Colonic mucosa (tissue), 4 donors: ENCODE measurements around the gene PLPP4. TPM values are rescaled to one million over a fixed set of nuclear protein-coding genes. Genes with fewer than 3 reads are reported as not detected.

Experiments
- DNase-seq: peaks from one replicate; pipeline ENCODE4 v3.0.0-alpha.2; 2020
- H3K27ac ChIP-seq: fragments of 200-600 bp; one replicate; pipeline ENCODE4 v1.8.0; 2021
- H3K27me3 ChIP-seq: fragments of 200-600 bp; one replicate; pipeline ENCODE4 v1.8.0; 2021
- H3K36me3 ChIP-seq: fragments of 200-600 bp; one replicate; pipeline ENCODE4 v1.8.0; 2021
- H3K4me1 ChIP-seq: fragments of 200-600 bp; one replicate; pipeline ENCODE4 v1.8.0; 2021; ENCODE audit warnings: mild to moderate bottlenecking
- H3K4me3 ChIP-seq: fragments of 200-600 bp; one replicate; pipeline ENCODE4 v1.8.0; 2021
- H3K9ac ChIP-seq, 2 donors: one replicate each; pipeline ENCODE4 v1.7.0; 2013; ENCODE audit warnings: control low read depth in 2 of 2, low read depth in 2 of 2, low read length in 2 of 2
- H3K9me3 ChIP-seq: fragments of 200-600 bp; one replicate; pipeline ENCODE4 v1.8.0; 2021
- intact Hi-C: fragments of 100-400 bp; cut with DNase I; formaldehyde crosslinking; loops from one replicate; pipeline ENCODE4 v1.14.1; 2022
- total RNA-seq, 2 donors: library from RNA; stranded (reverse); fragmentation: NEBNext Ultra II Directional in 1 of 2; extraction: Animal tissue kit (Norgen Biotek cat#: 25700) in 1 of 2; gene quantifications; one replicate each; pipeline ENCODE4 v1.2.1, GENCODE V29; 2021
- TF ChIP-seq, protein P1 (sequence below): fragments of 200-600 bp; IDR thresholded peaks from one replicate; pipeline ENCODE4 v1.8.0; 2022; ENCODE audit warnings: antibody characterized with exemption, mild to moderate bottlenecking
- donor health status: healthy.
- donor health status: DM: no; HTN: no; CAD: no.
- donor health status: DM: no; HTN: no; CAD: no.

The PLPP4 gene
- total RNA-seq, 2 donors from 2014 or later: 0.61 TPM; not detected in 1

DNA sequence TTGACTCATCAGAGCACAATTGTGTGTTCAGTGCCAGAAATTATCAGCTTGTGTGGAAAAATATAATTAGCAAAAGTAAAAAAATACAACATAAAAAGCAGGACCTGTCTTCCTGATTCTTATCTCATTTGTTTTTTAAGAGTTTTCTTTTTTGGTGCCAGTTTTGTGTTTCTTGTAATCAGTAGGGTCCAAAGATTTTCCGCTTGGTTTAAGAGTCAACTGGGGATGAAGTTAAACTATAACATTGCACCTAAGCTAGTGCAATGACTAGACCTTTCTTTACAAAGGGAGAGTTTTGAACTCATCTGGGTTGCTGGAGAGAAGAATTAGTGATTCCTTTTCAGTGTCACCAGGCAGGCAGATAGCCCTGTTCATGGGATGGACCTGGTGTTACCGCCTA lies 113.4 kb downstream of the PLPP4 start:
- Histone ChIP-seq H3K9me3 (no peaks in the 10 kb centered on the region), H3K27ac (no peak overlapping the region), H3K4me3 (no peak overlapping the region), H3K36me3 (no peaks in the 10 kb centered on the region), H3K9ac (no peak overlapping the region), H3K4me1 (no peaks in the 10 kb centered on the region), H3K27me3 (no peaks in the 10 kb centered on the region)
- TF ChIP-seq, protein P1, sequence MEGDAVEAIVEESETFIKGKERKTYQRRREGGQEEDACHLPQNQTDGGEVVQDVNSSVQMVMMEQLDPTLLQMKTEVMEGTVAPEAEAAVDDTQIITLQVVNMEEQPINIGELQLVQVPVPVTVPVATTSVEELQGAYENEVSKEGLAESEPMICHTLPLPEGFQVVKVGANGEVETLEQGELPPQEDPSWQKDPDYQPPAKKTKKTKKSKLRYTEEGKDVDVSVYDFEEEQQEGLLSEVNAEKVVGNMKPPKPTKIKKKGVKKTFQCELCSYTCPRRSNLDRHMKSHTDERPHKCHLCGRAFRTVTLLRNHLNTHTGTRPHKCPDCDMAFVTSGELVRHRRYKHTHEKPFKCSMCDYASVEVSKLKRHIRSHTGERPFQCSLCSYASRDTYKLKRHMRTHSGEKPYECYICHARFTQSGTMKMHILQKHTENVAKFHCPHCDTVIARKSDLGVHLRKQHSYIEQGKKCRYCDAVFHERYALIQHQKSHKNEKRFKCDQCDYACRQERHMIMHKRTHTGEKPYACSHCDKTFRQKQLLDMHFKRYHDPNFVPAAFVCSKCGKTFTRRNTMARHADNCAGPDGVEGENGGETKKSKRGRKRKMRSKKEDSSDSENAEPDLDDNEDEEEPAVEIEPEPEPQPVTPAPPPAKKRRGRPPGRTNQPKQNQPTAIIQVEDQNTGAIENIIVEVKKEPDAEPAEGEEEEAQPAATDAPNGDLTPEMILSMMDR: no peak
- intact Hi-C loops: no loop called here
- no peak for DNase-seq

DNA sequence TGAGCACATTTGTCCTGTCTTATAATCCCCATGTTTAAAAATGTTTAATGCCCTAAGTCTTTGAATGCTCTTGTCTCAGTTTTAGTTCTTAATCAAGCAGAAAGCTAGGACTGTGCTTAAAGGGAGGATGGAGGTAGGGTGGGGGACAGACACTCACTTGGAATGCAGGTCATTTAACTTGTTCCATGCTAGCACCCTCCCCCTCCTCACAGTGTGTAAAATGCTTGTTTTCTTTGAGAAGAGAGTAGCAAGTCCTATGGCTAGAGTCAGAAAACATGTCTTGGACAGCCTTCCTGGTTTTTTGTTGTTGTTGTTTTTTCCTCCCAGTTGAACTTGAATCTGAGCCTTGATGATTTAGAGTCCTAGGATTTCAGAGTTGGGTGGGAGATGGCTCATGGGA lies 114.2 kb downstream of the PLPP4 start:
- TF ChIP-seq, protein P1: no peak
- Histone ChIP-seq H3K9me3 (no peaks in the 10 kb centered on the region), H3K27ac (no peak overlapping the region), H3K27me3 (no peaks in the 10 kb centered on the region), H3K9ac (no peak overlapping the region), H3K4me1 (no peaks in the 10 kb centered on the region), H3K36me3 (no peaks in the 10 kb centered on the region), H3K4me3 (no peak overlapping the region)
- intact Hi-C loops: no loop called here
- no peak for DNase-seq

DNA sequence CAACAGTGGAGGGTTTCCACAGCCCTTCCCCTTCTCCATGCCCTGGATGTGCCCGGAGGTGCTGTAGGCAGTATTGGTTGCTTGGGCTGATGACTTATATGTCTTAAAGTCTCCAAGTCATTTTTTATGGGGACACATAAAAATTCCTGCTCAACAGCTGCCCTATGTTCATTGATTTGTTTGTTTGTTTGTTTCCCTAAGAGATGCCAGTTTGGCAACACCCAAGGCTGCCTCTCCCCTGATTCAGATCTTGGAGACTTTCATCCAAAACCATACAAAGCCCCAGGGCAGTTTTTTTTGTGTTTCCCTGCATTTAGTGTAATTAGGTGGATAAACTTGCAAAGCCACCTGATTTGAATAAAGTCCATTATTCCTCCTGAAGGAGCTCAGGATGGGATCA lies 115.3 kb downstream of the PLPP4 start:
- Histone ChIP-seq H3K27ac (no peak overlapping the region), H3K9me3 (no peaks in the 10 kb centered on the region), H3K4me1 (no peaks in the 10 kb centered on the region), H3K36me3 (no peaks in the 10 kb centered on the region), H3K4me3 (no peak overlapping the region), H3K9ac (no peak overlapping the region), H3K27me3 (no peaks in the 10 kb centered on the region)
- no peak for DNase-seq
- intact Hi-C loops: no loop called here
- TF ChIP-seq, protein P1: no peak

DNA sequence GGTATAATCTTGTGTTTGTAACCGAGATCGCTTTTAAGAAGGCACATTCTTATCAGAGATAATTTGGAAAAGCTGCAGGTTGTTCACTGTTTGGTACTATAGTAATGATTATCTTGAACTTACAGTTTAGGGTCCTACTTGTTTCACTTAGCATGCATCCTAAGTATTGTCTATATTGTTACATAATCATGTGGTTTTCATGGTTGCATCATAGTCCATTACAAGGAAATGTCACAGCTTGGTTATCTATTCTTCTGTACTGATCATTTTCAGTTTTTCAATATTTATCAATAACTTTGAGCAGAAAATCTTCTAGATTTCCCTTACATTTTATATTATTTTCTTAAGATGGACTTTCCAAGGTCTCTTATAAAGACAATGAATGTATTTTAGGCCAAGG lies 116.3 kb downstream of the PLPP4 start:
- Histone ChIP-seq H3K27ac (no peak overlapping the region), H3K9me3 (no peaks in the 10 kb centered on the region), H3K36me3 (no peaks in the 10 kb centered on the region), H3K27me3 (no peaks in the 10 kb centered on the region), H3K9ac (no peak overlapping the region), H3K4me3 (no peak overlapping the region), H3K4me1 (no peaks in the 10 kb centered on the region)
- TF ChIP-seq, protein P1: no peak
- DNase-seq: no peak
- intact Hi-C loops: no loop called here

DNA sequence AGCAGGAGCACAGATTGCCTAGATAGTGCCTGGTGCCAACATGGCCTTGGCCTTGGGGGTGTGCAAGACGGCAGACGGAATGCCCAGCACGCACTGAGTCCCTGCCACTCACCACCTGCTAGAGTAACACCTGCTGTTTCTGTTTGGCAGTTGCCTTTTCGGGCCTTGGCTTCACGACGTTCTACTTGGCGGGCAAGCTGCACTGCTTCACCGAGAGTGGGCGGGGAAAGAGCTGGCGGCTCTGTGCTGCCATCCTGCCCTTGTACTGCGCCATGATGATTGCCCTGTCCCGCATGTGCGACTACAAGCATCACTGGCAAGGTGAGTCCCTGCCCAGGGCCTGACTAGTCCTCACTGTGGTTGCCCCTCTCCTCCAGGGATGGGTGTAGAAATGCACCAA lies 118.0 kb downstream of the PLPP4 start:
- TF ChIP-seq, protein P1: no peak
- H3K9me3 ChIP-seq: no peaks in the 10 kb centered on the region
- no peaks in the 10 kb centered on the region for H3K36me3 ChIP-seq
- no peaks in the 10 kb centered on the region for H3K27me3 ChIP-seq
- H3K4me3 ChIP-seq: no peak overlapping the region
- DNase-seq: no peak
- H3K4me1 ChIP-seq: no peaks in the 10 kb centered on the region
- no peak overlapping the region for H3K27ac ChIP-seq
- H3K9ac ChIP-seq: no peak overlapping the region
- intact Hi-C loops: no loop called here

DNA sequence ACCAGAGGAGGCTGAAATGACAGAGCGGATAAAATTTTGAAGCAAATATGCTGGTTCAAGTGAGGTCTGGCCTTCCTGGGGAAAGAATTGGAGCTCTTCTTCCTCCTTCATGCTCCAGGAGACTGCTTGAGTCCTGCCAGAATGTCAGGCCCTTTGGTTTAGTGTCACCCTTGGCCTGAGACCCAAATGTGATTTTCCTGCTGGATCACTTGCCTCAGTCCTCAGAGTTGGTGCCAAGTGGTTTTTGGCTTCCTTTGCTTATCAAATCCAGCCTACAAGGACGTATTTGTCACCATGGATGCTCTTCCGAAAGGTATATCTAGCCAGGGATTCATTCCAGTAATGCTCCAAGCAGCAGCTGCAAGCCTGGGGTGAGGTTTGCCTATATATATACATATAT lies 118.4 kb downstream of the PLPP4 start:
- Histone ChIP-seq H3K27ac (no peak overlapping the region), H3K4me3 (no peak overlapping the region), H3K27me3 (no peaks in the 10 kb centered on the region), H3K9me3 (no peaks in the 10 kb centered on the region), H3K4me1 (no peaks in the 10 kb centered on the region), H3K9ac (no peak overlapping the region), H3K36me3 (no peaks in the 10 kb centered on the region)
- intact Hi-C loops: no loop called here
- TF ChIP-seq, protein P1: no peak
- no peak for DNase-seq
